Glutamatergic neuron (in vitro differentiated cells): ENCODE results near the gene NIP7. TPM values are rescaled to one million over a fixed set of nuclear protein-coding genes. Genes with fewer than 3 reads are reported as not detected.
A peak's percentile ranks its signal among the peaks of the same experiment; 100 is the strongest.

ENCODE experiments used
- DNase-seq: peaks from one replicate; pipeline ENCODE4 v3.0.0; 2022
- H3K27ac Mint-ChIP-seq: one replicate; pipeline ENCODE4 v1.8.0; 2020; ENCODE audit warnings: mild to moderate bottlenecking, mixed read lengths, inconsistent platforms; ENCODE audit not compliant: unreplicated experiment
- H3K27me3 Mint-ChIP-seq: one replicate; pipeline ENCODE4 v1.8.0; 2020; ENCODE audit warnings: mild to moderate bottlenecking, moderate library complexity, mixed read lengths, inconsistent platforms; ENCODE audit not compliant: unreplicated experiment
- H3K36me3 Mint-ChIP-seq: one replicate; pipeline ENCODE4 v1.8.0; 2020; ENCODE audit warnings: mild to moderate bottlenecking, mixed read lengths, inconsistent platforms; ENCODE audit not compliant: unreplicated experiment
- H3K4me1 Mint-ChIP-seq: one replicate; pipeline ENCODE4 v1.8.0; 2020; ENCODE audit warnings: mild to moderate bottlenecking, low read depth, mixed read lengths, inconsistent platforms; ENCODE audit not compliant: unreplicated experiment
- H3K4me3 Mint-ChIP-seq: one replicate; pipeline ENCODE4 v1.8.0; 2020; ENCODE audit warnings: mild to moderate bottlenecking, mixed read lengths, inconsistent platforms; ENCODE audit not compliant: unreplicated experiment
- H3K9me3 Mint-ChIP-seq: one replicate; pipeline ENCODE4 v1.8.0; 2020; ENCODE audit warnings: mild to moderate bottlenecking, moderate library complexity, mixed read lengths, inconsistent platforms; ENCODE audit not compliant: unreplicated experiment
- CTCF ChIP-seq: fragments of 200-600 bp; sonication (generic); IDR thresholded peaks from one replicate; pipeline ENCODE4 v1.5.0; 2021; ENCODE audit not compliant: partially characterized antibody, unreplicated experiment
- total RNA-seq: library from RNA; stranded (reverse); fragmentation: NEBNext Ultra II Directional; extraction: Animal tissue kit (Norgen Biotek cat#: 25700); gene quantifications from one replicate; pipeline ENCODE4 v1.2.1, GENCODE V29; 2021; ENCODE audit not compliant: unreplicated experiment

NIP7 gene
- total RNA-seq, 1 donor from 2014 or later = 19.6 TPM

DNA sequence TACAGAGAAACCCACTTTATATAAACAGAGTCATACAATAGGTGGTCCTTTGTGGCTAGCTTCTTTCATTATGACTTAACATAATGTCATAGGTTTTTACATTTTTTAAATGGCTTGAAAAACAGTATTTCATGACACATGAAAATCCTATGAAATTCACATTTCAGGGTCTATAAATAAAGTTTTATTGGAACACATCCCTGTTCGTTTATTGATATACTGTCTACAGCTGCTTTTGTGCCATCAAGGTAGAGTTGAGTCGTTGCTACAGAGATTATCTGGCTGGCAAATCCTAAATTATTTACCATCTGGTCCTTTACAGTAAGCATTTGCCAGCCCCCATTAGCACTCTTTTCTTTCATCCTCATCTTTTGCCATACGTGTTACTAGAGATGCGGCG, 26.1 kb upstream of the NIP7 start:
- H3K9me3 Mint-ChIP-seq = peaks cover 14% of the 10 kb centered on the region
- peak overlapping the region; percentile 38 for H3K4me3 Mint-ChIP-seq
- H3K27me3 Mint-ChIP-seq = peaks cover 15% of the 10 kb centered on the region
- H3K4me1 Mint-ChIP-seq = peaks cover 12% of the 10 kb centered on the region
- DNase-seq = no peak
- no peak for TF ChIP-seq CTCF
- H3K27ac Mint-ChIP-seq = no peak overlapping the region
- no peaks in the 10 kb centered on the region for H3K36me3 Mint-ChIP-seq

- Mint-ChIP-seq H3K4me3 (no peak overlapping the region), H3K27me3 (peaks cover 15% of the 10 kb centered on the region), H3K4me1 (peaks cover 12% of the 10 kb centered on the region), H3K9me3 (peaks cover 14% of the 10 kb centered on the region), H3K36me3 (peaks cover 3% of the 10 kb centered on the region), H3K27ac (no peak overlapping the region)
- no peak for DNase-seq
- TF ChIP-seq CTCF = no peak
Measured at GRCh38 chr16:69314534-69314933, 25.0 kb upstream of the NIP7 start.

- peaks cover 12% of the 10 kb centered on the region for H3K9me3 Mint-ChIP-seq
- no peak for TF ChIP-seq CTCF
- H3K4me3 Mint-ChIP-seq = peak overlapping the region; percentile 52
- H3K36me3 Mint-ChIP-seq = peaks cover 4% of the 10 kb centered on the region
- DNase-seq = no peak
- H3K4me1 Mint-ChIP-seq = peaks cover 8% of the 10 kb centered on the region
- peak overlapping the region; percentile 83 for H3K27ac Mint-ChIP-seq
- peaks cover 10% of the 10 kb centered on the region for H3K27me3 Mint-ChIP-seq
Measured at GRCh38 chr16:69315486-69316311, 23.9 kb upstream of the NIP7 start.

DNA sequence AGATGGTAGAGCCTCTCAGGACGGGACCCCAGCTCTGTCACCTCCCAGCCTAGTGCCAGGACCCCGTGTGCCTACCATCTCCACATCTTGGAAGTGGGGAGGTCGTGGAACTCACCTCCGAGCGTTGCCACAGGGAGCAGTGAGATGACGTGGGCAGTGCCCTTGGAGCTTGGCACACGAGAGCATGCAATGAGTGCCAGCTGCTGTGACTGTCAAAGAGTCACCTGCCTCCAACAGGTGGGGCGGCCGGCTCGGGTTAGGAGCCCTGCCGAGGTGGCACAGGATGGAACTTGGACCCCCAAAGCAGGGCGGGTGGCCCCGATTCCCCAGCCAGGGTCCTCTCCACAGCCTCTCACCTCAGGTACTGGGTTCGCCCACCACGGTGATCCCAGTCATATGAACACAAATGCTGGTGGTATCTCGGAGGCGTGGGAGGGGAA, 23.0 kb upstream of the NIP7 start:
- no peak overlapping the region for H3K4me3 Mint-ChIP-seq
- H3K4me1 Mint-ChIP-seq = peaks cover 9% of the 10 kb centered on the region
- H3K27ac Mint-ChIP-seq = peak overlapping the region; percentile 83
- peaks cover 11% of the 10 kb centered on the region for H3K9me3 Mint-ChIP-seq
- H3K36me3 Mint-ChIP-seq = peaks cover 7% of the 10 kb centered on the region
- DNase-seq = no peak
- TF ChIP-seq CTCF = no peak
- H3K27me3 Mint-ChIP-seq = peaks cover 10% of the 10 kb centered on the region

DNA sequence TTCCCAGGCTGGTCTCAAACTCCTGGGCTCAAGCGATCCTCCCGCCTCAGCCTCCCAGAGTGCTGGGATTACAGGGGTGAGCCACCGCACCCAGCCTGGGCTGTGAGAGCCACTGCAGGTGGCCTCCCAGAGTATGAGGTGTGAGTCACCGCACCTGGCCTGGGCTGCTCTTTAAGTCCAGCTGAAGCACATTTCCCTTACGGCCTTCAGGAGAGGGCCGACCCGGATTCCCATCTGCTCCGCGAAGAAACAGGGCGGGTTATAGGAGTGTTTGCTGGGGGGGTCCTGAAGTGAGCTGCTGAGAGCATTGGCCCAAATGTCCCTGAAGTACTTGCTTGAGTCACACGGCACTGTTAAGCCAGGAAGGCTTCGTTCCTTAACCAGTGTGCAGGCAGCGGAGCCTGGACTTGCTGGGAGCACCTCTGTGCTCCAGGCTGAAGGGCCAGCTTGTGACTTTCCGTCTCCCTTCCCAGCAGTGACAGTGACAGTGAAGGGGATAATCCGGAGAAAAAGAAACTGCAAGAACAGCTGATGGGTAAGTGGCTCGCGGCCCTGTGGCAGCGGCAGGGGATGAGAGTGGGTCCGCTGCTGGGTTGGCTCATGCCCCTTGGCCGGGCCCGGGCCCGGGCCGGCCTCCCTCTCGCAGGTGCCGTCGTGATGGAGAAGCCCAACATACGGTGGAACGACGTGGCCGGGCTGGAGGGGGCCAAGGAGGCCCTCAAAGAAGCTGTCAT, 21.2 kb upstream of the NIP7 start:
- DNase-seq = no peak
- Mint-ChIP-seq H3K27ac (no peak overlapping the region), H3K27me3 (peaks cover 9% of the 10 kb centered on the region), H3K4me3 (no peak overlapping the region), H3K9me3 (peaks cover 7% of the 10 kb centered on the region), H3K4me1 (peaks cover 10% of the 10 kb centered on the region), H3K36me3 (peaks cover 10% of the 10 kb centered on the region)
- no peak for TF ChIP-seq CTCF
